HCT116 (cell line): ENCODE results near the gene CFAP61. TPM values are rescaled to one million over a fixed set of nuclear protein-coding genes. Genes with fewer than 3 reads are reported as not detected.
A peak's percentile ranks its signal among the peaks of the same experiment; 100 is the strongest.

ENCODE experiments used
- ATAC-seq: fragments of 200-7000 bp; cut with Tn5 transposase; 2 replicates; pipeline ENCODE4 v1.9.1; 2020; ENCODE audit warnings: mild to moderate bottlenecking, moderate library complexity
- BruUV-seq: library from RNA; stranded (reverse); fragments of 400-500 nt; replicated peaks from 2 replicates; lab custom pipeline; 2021; lab: Mats Ljungman, UMichigan
- CTCF ChIA-PET: fragments of 300-600 bp; sonication (Branson Sonifier 250); formaldehyde crosslinking; loops from one replicate; lab custom pipeline; 2021; ENCODE audit warnings: antibody characterized with exemption; lab: Charles Lee
- POLR2A ChIA-PET: fragments of 300-600, 350-600 bp; sonication (Branson Sonifier 250); formaldehyde crosslinking; loops from one replicate; lab custom pipeline; 2021; ENCODE audit warnings: antibody characterized with exemption; lab: Charles Lee
- RAD21 ChIA-PET, 2 experiments: fragments of 300-600 bp; sonication (Branson Sonifier 250); formaldehyde crosslinking; loops; one replicate each; lab custom pipeline; 2023; ENCODE audit warnings: low total read pairs in 2 of 2; ENCODE audit not compliant: uncharacterized antibody in 2 of 2, unreplicated experiment in 2 of 2, low non-redundant PET in 1 of 2; lab: Charles Lee
- DNase-seq: peaks from one replicate; pipeline ENCODE4 v3.0.0-alpha.2; 2010; ENCODE audit warnings: low read depth, low spot score
- H2AFZ ChIP-seq: fragments of 200-600 bp; shearing (Covaris generic), sonication (generic); 2 replicates; pipeline ENCODE4 v1.6.1; 2017; ENCODE audit warnings: low read depth, mixed run types, mixed read lengths, antibody characterized with exemption, low read length; ENCODE audit not compliant: poor library complexity, severe bottlenecking
- H3K27ac ChIP-seq: 2 replicates; pipeline ENCODE4 v1.5.1; 2012; ENCODE audit warnings: low read depth, low read length
- H3K27me3 ChIP-seq: fragments of 200-600 bp; sonication (generic); 2 replicates; pipeline ENCODE4 v1.6.1; 2016; ENCODE audit warnings: mixed run types, low read length, mixed read lengths; ENCODE audit not compliant: insufficient read depth
- H3K36me3 ChIP-seq, 2 experiments: fragments of 200-500 bp in 1 of 2; fragments of 200-600 bp in 1 of 2; sonication (Bioruptor generic) in 1 of 2; sonication (generic) in 1 of 2; 2 replicates each; pipeline versions ENCODE4 v1.5.1 to v1.6.1; 2014 to 2016; ENCODE audit warnings: low read length in 2 of 2, inconsistent platforms in 1 of 2, mixed read lengths in 1 of 2, mixed run types in 1 of 2; ENCODE audit not compliant: insufficient read depth in 2 of 2, control insufficient read depth in 1 of 2
- H3K4me1 ChIP-seq, 2 experiments: fragments of 200-600 bp in 1 of 2; sonication (generic) in 1 of 2; 2 replicates each; pipeline versions ENCODE4 v1.5.1 to v1.6.1; 2012 to 2017; ENCODE audit warnings: low read length in 2 of 2, inconsistent platforms in 1 of 2, mild to moderate bottlenecking in 1 of 2, mixed read lengths in 1 of 2, mixed run types in 1 of 2, moderate library complexity in 1 of 2; ENCODE audit not compliant: insufficient read depth in 2 of 2, control insufficient read depth in 1 of 2
- H3K4me2 ChIP-seq: fragments of 200-600 bp; sonication (generic); 2 replicates; pipeline ENCODE4 v1.6.1; 2017; ENCODE audit warnings: mixed run types, low read length, mixed read lengths
- H3K4me3 ChIP-seq, 2 experiments: fragments of 200-600 bp in 1 of 2; sonication (generic) in 1 of 2; replicated peaks in 1 of 2; 2 replicates each; pipeline ENCODE4 v1.5.1; 2011 to 2016; ENCODE audit warnings: low read length in 2 of 2, control low read depth in 1 of 2, low read depth in 1 of 2, mild to moderate bottlenecking in 1 of 2, mixed read lengths in 1 of 2, mixed run types in 1 of 2
- H3K79me2 ChIP-seq: fragments of 200-600 bp; sonication (generic); 2 replicates; pipeline ENCODE4 v1.6.1; 2017; ENCODE audit warnings: mild to moderate bottlenecking, mixed run types, low read length, moderate library complexity, mixed read lengths; ENCODE audit not compliant: insufficient read depth
- H3K9ac ChIP-seq: fragments of 200-600 bp; sonication (generic); 2 replicates; pipeline ENCODE4 v1.6.1; 2016; ENCODE audit warnings: low read length, mixed read lengths
- H3K9me2 ChIP-seq: fragments of 200-600 bp; sonication (generic), shearing (Covaris generic); 2 replicates; pipeline ENCODE4 v1.6.1; 2017; ENCODE audit warnings: mixed run types, mild to moderate bottlenecking, moderate library complexity; ENCODE audit not compliant: insufficient read depth
- H3K9me3 ChIP-seq, 2 experiments: fragments of 200-500 bp in 1 of 2; fragments of 200-600 bp in 1 of 2; sonication (Bioruptor generic) in 1 of 2; sonication (generic) in 1 of 2; 2 replicates each; pipeline ENCODE4 v1.6.1; 2014 to 2017; ENCODE audit warnings: low read length in 2 of 2, mixed read lengths in 2 of 2, inconsistent platforms in 1 of 2, low read depth in 1 of 2, mild to moderate bottlenecking in 1 of 2, mixed run types in 1 of 2, moderate library complexity in 1 of 2; ENCODE audit not compliant: control insufficient read depth in 1 of 2, insufficient read depth in 1 of 2
- H4K20me1 ChIP-seq: fragments of 200-600 bp; sonication (generic), shearing (Covaris generic); 2 replicates; pipeline ENCODE4 v1.6.1; 2017; ENCODE audit warnings: mixed run types, mild to moderate bottlenecking, moderate library complexity; ENCODE audit not compliant: insufficient read depth
- CBX3 ChIP-seq: IDR thresholded peaks from 2 replicates; pipeline ENCODE4 v1.6.1; 2012; ENCODE audit warnings: low read depth
- ELF1 ChIP-seq: IDR thresholded peaks from 2 replicates; pipeline ENCODE4 v1.6.1; 2012; ENCODE audit warnings: low read depth, borderline replicate concordance
- MAX ChIP-seq: IDR thresholded peaks from 2 replicates; pipeline ENCODE4 v1.6.1; 2012
- RAD21 ChIP-seq: IDR thresholded peaks from 2 replicates; pipeline ENCODE4 v1.6.1; 2012; ENCODE audit warnings: low read depth, mild to moderate bottlenecking
- REST ChIP-seq: IDR thresholded peaks from 2 replicates; pipeline ENCODE4 v1.6.1; 2012; ENCODE audit warnings: low read depth
- SIN3A ChIP-seq: IDR thresholded peaks from 2 replicates; pipeline ENCODE4 v1.6.1; 2012; ENCODE audit warnings: low read depth
- SP1 ChIP-seq: IDR thresholded peaks from 2 replicates; pipeline ENCODE4 v1.6.1; 2012; ENCODE audit warnings: low read depth
- SRF ChIP-seq: IDR thresholded peaks from 2 replicates; pipeline ENCODE4 v1.6.1; 2012; ENCODE audit warnings: low read depth
- intact Hi-C: fragments of 100-400 bp; cut with micrococcal nuclease; formaldehyde crosslinking; loops from 2 replicates; pipeline ENCODE4 v1.10.0; 2022
- total RNA-seq: library from RNA; stranded (reverse); gene quantifications from one replicate; pipeline ENCODE4 v1.2.1, GENCODE V29; 2021; ENCODE audit not compliant: unreplicated experiment
- TF ChIP-seq, protein P1 (sequence below): IDR thresholded peaks from 2 replicates; pipeline ENCODE4 v1.6.1; 2011; ENCODE audit warnings: mild to moderate bottlenecking, low read length, moderate library complexity; ENCODE audit not compliant: insufficient replicate concordance; ENCODE audit errors: extremely low read depth

CFAP61 gene
- total RNA-seq, 1 experiment from 2014 or later = 1.7 TPM

- Histone ChIP-seq H3K27me3 (peaks cover 10% of the 10 kb centered on the region; the same call in 1 of the 2 replicates), H4K20me1 (no peaks in the 10 kb centered on the region), H3K9ac (no peak overlapping the region), H3K4me3 (no peak overlapping the region), H3K9me3 (no peaks in the 10 kb centered on the region), H3K9me2 (no peaks in the 10 kb centered on the region), H2AFZ (no peak overlapping the region), H3K79me2 (no peaks in the 10 kb centered on the region), H3K4me1 (no peaks in the 10 kb centered on the region), H3K27ac (no peak overlapping the region), H3K4me2 (no peak overlapping the region), H3K36me3 (no peaks in the 10 kb centered on the region)
- intact Hi-C loops = no loop called here
- ATAC-seq (no peak), DNase-seq (no peak)
- ChIA-PET RAD21 (no interaction called here), CTCF (no interaction called here), POLR2A (interaction anchor here (1.0 kb wide), 1 partner anchor 12 kb away, joined by 3 read pairs; the partner anchor contains the start of genes CFAP61 and CRNKL1)
- TF ChIP-seq SRF = no peak
- no peak for TF ChIP-seq SIN3A
- TF ChIP-seq REST = peak; percentile 21
- no peak for TF ChIP-seq MAX
- no TSS peak for BruUV-seq
Observed at GRCh38 chr20:20063941-20064702, 11.8 kb downstream of the CFAP61 start.

DNA sequence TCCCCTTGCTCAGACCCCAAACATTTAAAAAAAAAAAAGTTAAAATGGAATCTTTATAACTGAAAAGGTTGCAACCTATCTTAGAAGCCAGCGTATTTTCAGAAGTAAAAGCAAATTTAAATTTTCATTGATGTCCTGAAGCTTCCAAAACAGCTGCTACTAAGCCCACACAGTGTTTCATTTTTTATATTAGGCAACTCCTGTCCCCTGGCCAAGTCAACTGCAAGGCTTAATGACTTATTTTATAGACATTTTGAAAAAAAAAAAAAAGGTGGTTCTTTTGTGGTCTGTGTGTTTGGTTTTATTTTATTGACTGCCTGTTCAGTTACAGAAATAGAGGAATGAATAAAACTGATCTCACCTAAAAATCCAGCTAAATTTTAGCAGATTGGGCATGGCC lies 13.0 kb downstream of the CFAP61 start:
- Histone ChIP-seq H3K27me3 (peaks cover 10% of the 10 kb centered on the region; the same call in 1 of the 2 replicates), H3K27ac (no peak overlapping the region), H3K4me2 (no peak overlapping the region), H2AFZ (no peak overlapping the region), H3K4me3 (no peak overlapping the region), H3K9me3 (no peaks in the 10 kb centered on the region), H3K4me1 (no peaks in the 10 kb centered on the region), H3K79me2 (no peaks in the 10 kb centered on the region), H3K36me3 (no peaks in the 10 kb centered on the region), H3K9me2 (no peaks in the 10 kb centered on the region), H4K20me1 (no peaks in the 10 kb centered on the region), H3K9ac (no peak overlapping the region)
- RAD21 ChIA-PET = no interaction called here
- intact Hi-C loops = no loop called here
- no TSS peak for BruUV-seq
- CTCF ChIA-PET = no interaction called here
- ATAC-seq (no peak), DNase-seq (no peak)
- POLR2A ChIA-PET = no interaction called here
- TF ChIP-seq SP1 (no peak), CBX3 (no peak), RAD21 (no peak), ELF1 (no peak), REST (no peak)
- TF ChIP-seq, protein P1, sequence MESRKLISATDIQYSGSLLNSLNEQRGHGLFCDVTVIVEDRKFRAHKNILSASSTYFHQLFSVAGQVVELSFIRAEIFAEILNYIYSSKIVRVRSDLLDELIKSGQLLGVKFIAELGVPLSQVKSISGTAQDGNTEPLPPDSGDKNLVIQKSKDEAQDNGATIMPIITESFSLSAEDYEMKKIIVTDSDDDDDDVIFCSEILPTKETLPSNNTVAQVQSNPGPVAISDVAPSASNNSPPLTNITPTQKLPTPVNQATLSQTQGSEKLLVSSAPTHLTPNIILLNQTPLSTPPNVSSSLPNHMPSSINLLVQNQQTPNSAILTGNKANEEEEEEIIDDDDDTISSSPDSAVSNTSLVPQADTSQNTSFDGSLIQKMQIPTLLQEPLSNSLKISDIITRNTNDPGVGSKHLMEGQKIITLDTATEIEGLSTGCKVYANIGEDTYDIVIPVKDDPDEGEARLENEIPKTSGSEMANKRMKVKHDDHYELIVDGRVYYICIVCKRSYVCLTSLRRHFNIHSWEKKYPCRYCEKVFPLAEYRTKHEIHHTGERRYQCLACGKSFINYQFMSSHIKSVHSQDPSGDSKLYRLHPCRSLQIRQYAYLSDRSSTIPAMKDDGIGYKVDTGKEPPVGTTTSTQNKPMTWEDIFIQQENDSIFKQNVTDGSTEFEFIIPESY = no peak
